ENCODE measurements around the gene AGL.

Gene AGL

DNA sequence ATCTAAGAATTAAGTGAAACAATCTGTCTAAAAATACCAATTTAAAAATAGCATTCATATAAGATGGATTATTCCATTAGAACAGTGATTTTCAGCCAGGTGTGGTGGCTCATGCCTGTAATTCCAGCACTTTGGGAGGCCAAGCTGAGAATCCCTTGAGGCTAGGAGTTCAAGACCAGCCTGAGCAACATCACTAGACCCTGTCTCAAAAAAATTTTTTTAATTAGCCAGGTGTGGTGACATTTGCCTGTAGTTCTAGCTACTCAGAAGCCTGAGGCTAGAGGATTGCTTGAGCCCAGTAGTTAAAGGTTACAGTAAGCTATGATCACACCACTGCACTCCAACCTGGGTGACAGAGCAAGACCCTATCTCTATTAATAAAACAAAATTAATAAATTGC lies 84.6 kb downstream of the AGL start:
- DNase-seq (ENCODE audit: low spot score) = no peak
- TF ChIP-seq, protein P1, sequence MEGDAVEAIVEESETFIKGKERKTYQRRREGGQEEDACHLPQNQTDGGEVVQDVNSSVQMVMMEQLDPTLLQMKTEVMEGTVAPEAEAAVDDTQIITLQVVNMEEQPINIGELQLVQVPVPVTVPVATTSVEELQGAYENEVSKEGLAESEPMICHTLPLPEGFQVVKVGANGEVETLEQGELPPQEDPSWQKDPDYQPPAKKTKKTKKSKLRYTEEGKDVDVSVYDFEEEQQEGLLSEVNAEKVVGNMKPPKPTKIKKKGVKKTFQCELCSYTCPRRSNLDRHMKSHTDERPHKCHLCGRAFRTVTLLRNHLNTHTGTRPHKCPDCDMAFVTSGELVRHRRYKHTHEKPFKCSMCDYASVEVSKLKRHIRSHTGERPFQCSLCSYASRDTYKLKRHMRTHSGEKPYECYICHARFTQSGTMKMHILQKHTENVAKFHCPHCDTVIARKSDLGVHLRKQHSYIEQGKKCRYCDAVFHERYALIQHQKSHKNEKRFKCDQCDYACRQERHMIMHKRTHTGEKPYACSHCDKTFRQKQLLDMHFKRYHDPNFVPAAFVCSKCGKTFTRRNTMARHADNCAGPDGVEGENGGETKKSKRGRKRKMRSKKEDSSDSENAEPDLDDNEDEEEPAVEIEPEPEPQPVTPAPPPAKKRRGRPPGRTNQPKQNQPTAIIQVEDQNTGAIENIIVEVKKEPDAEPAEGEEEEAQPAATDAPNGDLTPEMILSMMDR (IDR thresholded peaks at IDR 0.05; ENCODE audit: extremely low read depth, insufficient read depth, missing control alignments) = no peak
- in situ Hi-C loops (cut with MboI; ENCODE audit: low pct_unique_long_range_greater_than_20kb, low sequenced_read_pairs, unreplicated experiment) = no loop called here

DNA sequence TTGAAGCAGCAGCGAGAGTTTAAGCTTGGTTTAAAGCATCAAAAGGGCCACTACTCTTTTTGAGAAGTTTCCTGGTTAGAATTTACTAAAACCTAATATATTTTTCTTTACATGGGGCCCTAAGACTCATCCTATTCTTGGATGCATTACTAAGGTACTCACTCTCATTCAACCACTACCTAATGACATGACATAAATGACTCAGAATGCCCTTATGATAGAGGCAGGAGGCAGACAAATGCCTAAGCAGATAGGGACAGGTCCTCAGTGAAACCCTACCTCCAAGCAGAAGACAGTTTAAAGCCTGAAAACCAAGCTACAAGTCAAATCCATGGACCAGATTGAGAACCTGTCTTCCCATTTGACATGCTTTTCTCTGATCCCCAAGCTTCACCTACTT lies 85.4 kb downstream of the AGL start:
- no peak for DNase-seq (ENCODE audit: low spot score)
- TF ChIP-seq, protein P1 (IDR thresholded peaks at IDR 0.05; ENCODE audit: extremely low read depth, insufficient read depth, missing control alignments) = no peak
- in situ Hi-C loops (cut with MboI; ENCODE audit: low pct_unique_long_range_greater_than_20kb, low sequenced_read_pairs, unreplicated experiment) = no loop called here

DNA sequence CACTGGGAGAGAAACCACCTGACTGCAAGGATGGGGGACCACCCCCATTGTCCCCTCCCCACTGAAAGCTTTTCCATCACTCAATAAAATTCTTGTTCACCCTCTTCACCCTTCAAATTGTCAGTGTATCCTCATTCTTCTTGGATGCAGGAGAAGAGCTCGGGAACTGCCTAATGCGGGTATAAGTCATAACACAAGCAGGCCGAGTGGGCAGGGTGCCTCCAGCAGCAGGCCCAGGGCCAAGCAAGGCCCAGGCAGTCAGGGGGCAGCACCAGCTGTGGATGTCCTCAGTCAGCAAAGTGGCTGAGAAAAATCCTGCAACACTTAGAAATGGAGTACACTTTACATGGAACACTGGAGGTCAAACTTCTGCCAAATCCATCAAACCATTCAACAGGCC lies 85.9 kb downstream of the AGL start:
- DNase-seq (ENCODE audit: low spot score) = no peak
- in situ Hi-C loops (cut with MboI; ENCODE audit: low pct_unique_long_range_greater_than_20kb, low sequenced_read_pairs, unreplicated experiment) = no loop called here
- TF ChIP-seq, protein P1 (IDR thresholded peaks at IDR 0.05; ENCODE audit: extremely low read depth, insufficient read depth, missing control alignments) = no peak

DNA sequence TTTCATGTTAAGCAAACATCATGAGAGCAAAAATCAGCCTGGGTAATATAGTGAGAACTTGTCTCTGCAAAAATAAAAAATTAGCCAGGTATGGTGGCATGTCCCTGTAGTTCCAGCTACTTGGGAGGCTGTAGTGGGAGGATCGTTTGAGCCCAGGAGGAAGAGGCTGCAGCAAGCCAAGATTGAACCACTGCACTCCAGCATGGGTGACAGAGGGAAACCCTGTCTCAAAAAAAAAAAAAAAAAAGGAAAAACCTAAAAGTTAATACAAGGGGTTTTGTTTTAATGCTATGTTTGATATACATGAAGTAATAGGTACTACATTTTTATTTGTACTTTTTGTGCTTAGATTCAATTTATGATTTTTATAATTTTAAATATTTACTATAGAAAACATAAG lies 92.6 kb downstream of the AGL start:
- DNase-seq (ENCODE audit: low spot score) = no peak
- in situ Hi-C loops (cut with MboI; ENCODE audit: low pct_unique_long_range_greater_than_20kb, low sequenced_read_pairs, unreplicated experiment) = no loop called here

DNA sequence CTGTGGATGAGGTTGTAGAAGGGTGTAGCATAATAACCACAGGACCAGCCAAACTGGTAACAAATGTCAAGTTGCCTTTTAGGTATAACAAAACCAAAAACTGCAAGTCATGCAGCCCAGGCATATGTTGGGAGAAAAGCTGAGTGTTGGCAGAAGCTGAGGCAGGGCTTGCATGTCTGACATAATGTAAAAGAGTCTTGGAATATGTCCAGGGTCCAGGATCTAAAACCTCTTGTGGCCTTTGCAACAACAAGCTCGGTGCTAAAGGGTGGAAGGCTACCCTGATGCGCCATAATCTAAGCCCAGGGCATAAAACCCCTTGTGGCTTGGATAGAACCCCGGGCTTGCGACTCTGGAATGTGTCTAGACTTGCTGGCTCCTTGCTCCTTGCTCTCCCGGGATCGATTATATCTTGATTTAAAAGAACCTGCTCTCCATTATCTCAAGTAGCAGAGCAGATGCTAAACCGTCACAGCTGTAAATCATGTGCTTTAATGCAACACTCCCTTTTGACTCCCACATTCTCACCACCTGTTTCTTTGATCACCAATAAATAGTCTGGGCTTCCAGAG lies 93.1 kb downstream of the AGL start:
- TF ChIP-seq, protein P1 (IDR thresholded peaks at IDR 0.05; ENCODE audit: extremely low read depth, insufficient read depth, missing control alignments) = no peak
- in situ Hi-C loops (cut with MboI; ENCODE audit: low pct_unique_long_range_greater_than_20kb, low sequenced_read_pairs, unreplicated experiment) = no loop called here
- DNase-seq (ENCODE audit: low spot score) = no peak

More for the DNA sequence above, 92.6 kb downstream of the AGL start:
- TF ChIP-seq, protein P1 (IDR thresholded peaks at IDR 0.05; ENCODE audit: extremely low read depth, insufficient read depth, missing control alignments) = no peak

DNA sequence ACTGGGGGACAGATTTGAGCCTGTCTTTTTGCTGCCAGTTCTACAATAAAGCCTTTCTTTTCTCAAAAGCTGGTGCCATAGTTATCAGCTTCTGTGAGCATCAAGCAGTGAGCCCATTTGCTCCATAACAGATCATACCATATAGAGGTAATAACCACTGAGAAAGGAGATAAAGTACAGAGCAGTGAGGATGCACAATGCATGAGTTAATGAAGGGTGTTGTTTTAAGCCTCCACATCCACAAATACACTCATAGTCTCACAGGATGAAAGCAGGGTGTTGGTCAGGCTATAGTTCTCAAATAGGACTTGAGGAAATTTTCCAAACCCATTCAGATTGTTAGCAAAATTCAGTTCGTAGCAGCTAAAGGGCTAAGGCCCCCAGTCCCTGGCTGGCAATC lies 94.0 kb downstream of the AGL start:
- in situ Hi-C loops (cut with MboI; ENCODE audit: low pct_unique_long_range_greater_than_20kb, low sequenced_read_pairs, unreplicated experiment) = no loop called here
- no peak for DNase-seq (ENCODE audit: low spot score)
- TF ChIP-seq, protein P1 (IDR thresholded peaks at IDR 0.05; ENCODE audit: extremely low read depth, insufficient read depth, missing control alignments) = no peak

DNA sequence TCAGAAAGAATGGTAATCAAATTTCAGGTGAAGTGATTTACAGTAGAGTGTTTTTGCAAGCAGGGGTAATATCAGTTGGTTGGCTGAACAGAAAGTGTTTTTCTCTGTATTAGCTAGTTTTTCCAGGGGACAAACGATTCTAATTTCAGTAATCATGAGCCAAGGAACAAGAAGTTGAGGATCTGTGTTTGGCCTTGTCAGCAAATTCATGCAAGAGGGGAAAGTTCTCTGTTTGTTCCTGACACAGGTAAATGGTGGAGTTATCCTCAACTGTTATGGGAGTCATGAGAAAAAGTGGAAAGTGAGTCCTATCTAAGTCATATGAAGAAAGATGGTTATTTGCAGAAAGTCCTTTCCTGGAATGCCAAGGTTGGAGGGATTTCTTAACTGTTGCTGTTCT lies 95.0 kb downstream of the AGL start:
- no peak for DNase-seq (ENCODE audit: low spot score)
- in situ Hi-C loops (cut with MboI; ENCODE audit: low pct_unique_long_range_greater_than_20kb, low sequenced_read_pairs, unreplicated experiment) = no loop called here
- TF ChIP-seq, protein P1 (IDR thresholded peaks at IDR 0.05; ENCODE audit: extremely low read depth, insufficient read depth, missing control alignments) = no peak
